Activated T-cell treated with anti-CD3 and anti-CD28 coated beads for 4 hours (primary cell): Measurements from ENCODE around the gene CYYR1.

Experiments used
- DNase-seq: peaks from one replicate; pipeline ENCODE4 v3.0.0-alpha.2; 2020

CYYR1 gene

GRCh38 chr21:26550326-26550725 lies 22.8 kb downstream of the CYYR1 start:
- DNase-seq: no peak

- DNase-seq: no peak
These were observed 26.5 kb downstream of the CYYR1 start for GRCh38 chr21:26546446-26547097.

DNA sequence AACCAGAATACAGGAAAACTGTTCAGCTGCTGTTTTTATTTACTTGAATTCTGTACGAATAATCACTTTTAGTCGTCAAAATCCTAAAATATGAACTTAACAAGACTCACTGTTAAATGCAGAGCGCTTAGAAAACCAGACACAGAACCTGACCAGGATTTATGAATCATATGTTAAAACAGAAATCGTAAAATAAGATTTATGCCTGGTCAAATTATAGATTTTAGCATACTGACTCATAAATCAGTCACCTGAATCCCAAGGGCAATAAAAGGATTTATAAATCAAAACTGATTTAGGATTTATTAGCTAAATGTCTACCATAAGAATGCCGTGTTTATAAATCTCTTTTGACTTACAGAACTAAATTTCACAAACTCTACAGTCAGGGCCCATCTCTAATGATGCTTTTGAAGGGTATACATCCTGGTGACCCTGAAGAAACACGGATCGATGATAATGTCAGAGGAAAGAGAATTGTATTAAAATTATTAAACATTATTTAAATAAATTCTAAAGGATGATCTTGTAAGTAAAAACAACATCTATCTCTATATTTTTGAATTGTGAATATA lies 28.8 kb downstream of the CYYR1 start:
- no peak for DNase-seq

GRCh38 chr21:26540651-26541050 lies 32.4 kb downstream of the CYYR1 start:
- DNase-seq: no peak

DNA sequence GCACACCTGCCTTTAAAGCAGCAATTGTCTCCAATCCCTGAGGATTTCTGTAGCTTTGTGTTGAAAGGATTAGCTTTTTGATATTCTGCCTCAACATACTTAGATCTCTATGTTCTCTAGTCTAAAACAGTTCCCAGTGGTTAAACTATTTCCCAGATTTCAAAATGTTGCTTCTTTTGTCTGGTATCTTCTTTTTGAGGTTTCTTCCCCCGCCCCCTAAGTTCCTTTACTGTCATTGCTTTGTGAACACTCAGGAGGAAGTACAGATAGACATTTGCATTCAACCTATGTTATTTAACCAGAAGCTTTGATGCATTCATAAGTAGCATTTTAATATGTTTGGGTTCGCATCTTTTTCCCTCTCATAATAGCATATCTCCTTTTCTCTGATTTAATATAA lies 33.5 kb downstream of the CYYR1 start:
- DNase-seq: no peak

GRCh38 chr21:26534517-26534916 lies 38.6 kb downstream of the CYYR1 start:
- DNase-seq: no peak

DNA sequence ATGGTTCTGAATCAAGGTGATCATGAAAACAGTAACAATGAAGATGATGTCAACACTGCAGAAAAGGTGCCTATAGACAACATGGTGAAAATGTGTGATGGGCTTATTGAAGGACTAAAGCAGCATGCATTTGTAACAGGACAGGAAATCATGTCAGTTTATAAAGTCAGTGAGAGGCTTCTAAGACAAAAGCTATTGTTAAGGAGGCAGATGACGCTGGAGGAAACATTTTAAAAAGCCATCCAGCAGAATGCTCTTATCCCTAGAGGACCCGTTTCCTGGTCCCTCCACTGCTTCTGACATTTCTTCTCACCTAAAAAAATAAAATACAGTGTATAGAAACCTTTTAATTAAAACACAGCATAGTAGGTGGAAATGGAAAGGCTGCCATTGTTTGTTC lies 40.9 kb downstream of the CYYR1 start:
- no peak for DNase-seq

DNA sequence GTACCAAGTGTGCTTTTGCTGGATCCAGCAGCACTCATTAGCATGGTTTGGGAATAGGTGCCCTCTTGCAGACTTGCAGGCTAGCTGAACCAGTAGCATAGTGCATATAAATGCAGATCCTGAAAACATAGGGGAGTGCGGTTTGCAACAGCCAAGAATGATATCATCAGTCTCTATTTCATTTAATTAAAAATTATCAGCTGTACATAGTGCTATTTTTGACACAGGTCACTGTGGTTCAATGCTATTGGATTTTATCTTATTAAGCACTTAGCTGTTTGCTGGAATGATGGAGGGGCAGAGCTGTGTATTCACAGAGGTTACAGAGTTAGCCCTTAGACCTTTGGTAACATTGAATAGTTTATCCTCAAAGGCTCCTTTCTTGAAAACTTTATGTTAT lies 43.6 kb downstream of the CYYR1 start:
- DNase-seq: no peak

- no peak for DNase-seq
These were observed 44.2 kb downstream of the CYYR1 start for GRCh38 chr21:26528882-26529281.

GRCh38 chr21:26522704-26523103 lies 50.4 kb downstream of the CYYR1 start:
- DNase-seq: no peak

DNA sequence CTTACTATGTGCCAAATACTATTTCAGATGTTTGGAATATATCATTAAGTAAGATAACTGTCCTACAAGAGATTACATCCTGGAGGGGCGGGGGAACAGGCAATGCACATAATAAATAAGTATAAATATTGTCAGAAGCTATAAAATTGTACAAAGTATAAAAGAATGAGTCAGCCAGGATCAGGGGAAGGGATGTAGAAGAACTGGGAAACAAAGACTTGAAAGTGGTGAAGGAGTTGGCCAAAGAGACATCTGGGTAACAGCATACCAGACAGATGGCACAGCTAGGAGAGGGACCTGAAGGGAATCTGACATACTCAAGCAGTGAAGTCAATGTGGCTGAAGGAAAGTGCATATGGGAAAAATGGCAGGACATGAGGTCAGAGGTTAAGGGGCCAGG lies 53.9 kb downstream of the CYYR1 start:
- DNase-seq: no peak

DNA sequence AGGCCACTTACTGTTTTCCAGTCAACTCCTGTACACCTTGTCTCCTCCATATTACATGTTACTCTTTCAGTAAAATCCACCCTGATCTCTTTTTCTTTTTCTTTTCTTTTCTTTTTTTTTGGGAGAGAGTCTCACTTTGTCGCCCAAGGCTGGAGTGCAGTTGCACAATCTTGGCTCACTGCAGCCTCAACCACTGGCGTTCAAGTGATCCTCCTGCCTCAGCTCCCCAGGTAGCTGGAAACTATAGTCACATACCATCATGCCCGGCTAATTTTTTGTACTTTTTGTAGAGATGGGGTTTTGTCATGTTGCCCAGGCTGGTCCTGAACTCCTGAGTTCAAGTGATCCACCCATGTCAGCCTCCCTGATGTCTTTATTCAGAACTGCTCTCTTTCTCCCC lies 57.8 kb downstream of the CYYR1 start:
- no peak for DNase-seq

GRCh38 chr21:26513212-26513611 lies 59.9 kb downstream of the CYYR1 start:
- no peak for DNase-seq

- no peak for DNase-seq
These were observed 60.4 kb downstream of the CYYR1 start for GRCh38 chr21:26512664-26513063.

- DNase-seq: no peak
These were observed 64.2 kb downstream of the CYYR1 start for GRCh38 chr21:26508903-26509302.

DNA sequence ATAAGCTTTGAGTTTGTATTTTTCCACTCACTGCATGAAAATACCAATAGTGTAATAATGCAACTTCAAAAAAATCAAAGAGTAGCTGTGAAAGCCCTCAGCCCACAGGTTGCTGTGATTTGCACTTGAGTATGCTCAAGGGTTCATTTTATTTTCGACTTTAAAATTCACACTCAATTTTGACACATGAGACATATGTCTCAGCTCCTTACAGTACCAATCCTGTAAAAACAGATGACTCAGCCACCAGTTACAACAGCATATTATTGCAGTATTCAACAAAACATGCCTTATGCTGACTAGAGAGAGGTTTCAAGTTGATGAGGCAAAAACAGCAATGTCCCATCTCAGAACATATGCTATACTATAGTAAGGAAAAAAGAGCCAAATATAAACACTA lies 66.1 kb downstream of the CYYR1 start:
- DNase-seq: no peak

DNA sequence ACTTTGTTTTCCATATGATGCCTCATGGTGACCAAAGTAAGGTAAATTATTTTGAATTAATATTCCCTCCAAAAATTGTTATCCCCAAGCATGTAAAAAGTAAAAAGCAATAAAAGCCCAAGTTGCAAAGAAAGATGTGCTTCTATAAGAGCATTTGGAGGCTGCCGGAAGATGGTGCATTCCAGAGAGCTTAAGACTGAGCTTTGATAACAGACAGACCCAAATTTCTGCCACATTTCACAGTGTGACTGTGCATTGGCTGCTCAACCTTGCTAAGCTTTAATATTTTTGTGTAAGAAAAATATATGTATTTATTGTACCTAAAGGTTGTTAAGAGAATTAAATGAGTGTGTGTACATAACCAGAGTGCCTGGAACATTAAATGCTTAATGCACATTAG lies 67.9 kb downstream of the CYYR1 start:
- DNase-seq: no peak

DNA sequence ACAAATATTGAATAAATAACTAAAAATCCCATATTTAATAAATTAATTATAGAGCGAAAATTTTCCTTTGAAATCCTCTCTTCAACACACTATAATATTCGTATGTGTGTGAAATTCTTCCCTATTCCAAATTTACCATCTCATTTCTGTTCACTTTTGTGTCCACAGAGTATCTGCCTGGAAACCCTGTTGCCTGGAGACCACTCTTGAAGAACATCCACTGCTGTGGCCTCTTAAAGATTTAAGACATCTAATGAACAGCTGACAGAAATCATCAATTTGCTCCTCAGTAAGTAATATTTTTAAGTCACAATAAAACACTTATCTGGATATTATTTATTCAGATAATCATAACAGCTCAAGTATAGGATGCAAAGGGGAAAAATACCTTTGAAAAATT lies 69.7 kb downstream of the CYYR1 start:
- DNase-seq: no peak

GRCh38 chr21:26501495-26502021 lies 71.5 kb downstream of the CYYR1 start:
- no peak for DNase-seq

GRCh38 chr21:26499495-26499894 lies 73.6 kb downstream of the CYYR1 start:
- no peak for DNase-seq

DNA sequence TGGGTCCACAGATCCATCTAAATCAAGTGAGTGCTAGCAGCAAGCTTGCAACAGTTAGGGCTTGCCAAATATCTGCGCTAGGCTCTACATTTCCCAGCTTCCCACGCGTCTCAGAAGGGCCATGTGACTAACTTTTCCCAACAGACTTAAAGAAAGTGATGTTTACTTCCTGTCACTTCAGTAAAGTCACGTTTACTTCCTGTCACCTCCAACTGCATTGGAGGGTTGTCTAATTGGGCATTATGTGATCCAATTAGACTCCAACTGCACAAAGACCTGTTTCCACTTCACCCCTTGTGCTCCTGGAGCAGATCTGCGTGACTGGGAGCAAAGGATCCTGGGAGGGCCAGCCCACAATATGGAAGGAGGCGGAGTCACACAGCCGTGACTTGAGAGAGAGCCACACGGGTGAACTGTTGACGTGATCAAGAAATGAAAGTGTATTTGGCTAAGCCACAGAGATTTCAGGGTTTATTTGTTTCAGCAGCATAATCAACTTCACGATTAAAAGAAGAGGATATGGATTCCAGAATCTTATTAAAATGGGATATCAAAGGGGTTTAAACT lies 77.7 kb downstream of the CYYR1 start:
- no peak for DNase-seq

DNA sequence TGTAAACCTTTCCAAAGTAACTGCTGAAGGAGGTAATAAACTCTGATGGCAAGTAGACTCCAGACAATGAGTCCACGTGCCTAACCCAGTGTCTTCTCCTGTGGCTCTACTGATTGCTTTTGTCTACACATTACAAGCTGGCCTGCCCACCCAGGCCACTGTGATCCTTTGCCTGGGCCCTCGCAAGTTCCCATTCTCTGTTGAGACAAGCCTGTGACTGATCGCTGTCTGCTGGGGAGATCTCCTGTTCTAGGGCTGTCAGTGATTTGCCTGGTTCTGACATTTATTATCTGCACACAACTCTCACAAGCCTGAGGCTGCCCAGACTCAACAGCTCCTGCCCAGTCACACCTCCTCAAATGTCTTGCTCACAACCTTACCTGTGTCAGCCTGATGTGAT lies 81.4 kb downstream of the CYYR1 start:
- DNase-seq: no peak

- DNase-seq: no peak
These were observed 82.3 kb downstream of the CYYR1 start for GRCh38 chr21:26490771-26491170.

DNA sequence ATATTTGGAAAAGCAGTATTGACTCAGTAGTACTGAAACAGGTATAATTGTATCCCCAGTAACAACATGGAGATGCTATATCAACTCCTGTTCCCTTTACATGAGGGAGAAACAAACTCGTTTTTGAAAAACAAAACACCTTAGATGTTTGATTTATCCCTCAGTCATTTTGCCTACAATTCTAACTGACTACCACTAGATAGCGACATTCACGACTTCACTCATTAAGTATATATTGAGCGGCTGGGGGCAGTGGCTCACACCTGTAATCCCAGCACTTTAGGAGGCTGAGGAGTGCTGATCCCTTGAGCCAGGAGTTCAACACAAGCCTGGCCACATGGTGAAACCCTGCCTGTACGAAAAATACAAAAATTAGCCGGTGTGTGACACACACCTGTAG lies 83.3 kb downstream of the CYYR1 start:
- no peak for DNase-seq
